GM20431 (cell line): ENCODE data around the gene CRK.
"Not testable (repeated sequence)": the region's sequence is repeated elsewhere in the genome, so short reads cannot be mapped to it uniquely, and the experiment has no call there.

Source experiments
- in situ Hi-C: fragments of 300-500 bp; cut with MseI, MboI; formaldehyde crosslinking; loops from one replicate; pipeline ENCODE4 v1.15.0; 2020; ENCODE audit warnings: low sequenced_read_pairs; ENCODE audit not compliant: unreplicated experiment

Gene CRK

DNA sequence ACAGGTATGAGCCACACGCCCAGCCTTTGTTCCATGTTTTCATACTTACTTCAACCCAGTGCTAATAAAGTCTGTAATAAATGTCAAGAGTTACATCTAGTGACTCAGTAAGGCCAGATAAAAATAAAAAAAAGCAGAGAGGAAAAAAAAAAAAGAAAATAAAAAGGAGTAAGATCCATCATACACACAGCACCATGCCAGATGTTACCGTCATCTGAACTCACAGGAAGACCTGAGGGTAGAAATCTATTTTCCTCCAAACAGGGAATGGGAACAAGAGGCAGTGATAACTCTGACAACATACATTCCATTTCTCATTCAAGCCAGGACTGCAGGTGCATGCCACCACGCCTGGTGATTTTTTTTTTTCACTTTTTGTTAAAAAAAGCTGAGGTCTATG is 20.7 kb downstream of the CRK start:
- in situ Hi-C loops, result no loop called here

DNA sequence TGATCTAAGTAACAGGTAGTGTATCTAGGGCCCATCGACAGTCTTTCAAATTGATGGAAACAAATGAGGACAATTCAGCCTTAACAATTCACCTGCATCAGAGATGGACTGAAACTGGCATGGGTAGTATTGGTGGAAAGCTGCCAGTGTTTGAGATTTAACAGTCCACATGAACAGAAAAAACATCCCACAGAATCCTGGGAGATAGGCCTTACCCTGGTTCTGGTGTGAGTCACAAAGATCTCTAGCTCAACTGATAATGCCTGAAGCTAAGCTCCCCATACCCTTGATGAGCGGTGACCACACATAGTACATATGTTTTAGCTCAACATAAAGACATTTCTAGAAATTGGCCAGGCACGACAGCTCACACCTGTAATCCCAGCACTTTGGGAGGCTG is 21.9 kb downstream of the CRK start:
- in situ Hi-C loops, result no loop called here

DNA sequence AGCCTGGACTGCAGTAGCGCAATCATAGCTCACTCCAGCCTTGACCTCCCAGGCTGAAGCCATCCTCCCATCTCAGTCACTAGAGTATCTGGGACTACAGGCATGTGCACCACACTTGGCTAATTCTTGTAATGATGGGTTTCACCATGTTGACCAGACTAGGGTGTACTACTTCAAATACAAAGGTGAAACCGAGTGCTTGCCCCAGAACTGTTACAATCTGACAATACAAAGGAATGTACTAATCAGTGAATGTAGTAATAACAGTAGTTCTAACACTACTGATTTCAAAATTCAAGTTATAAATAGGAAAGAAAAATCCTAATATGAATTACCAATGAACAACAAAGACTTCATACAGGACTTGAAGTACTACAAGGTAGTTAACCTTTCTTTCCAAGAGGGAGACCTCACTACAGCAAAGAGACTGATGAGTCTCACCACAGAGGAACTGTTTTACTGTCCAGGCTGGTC is 24.4 kb downstream of the CRK start:
- in situ Hi-C loops, result no loop called here

DNA sequence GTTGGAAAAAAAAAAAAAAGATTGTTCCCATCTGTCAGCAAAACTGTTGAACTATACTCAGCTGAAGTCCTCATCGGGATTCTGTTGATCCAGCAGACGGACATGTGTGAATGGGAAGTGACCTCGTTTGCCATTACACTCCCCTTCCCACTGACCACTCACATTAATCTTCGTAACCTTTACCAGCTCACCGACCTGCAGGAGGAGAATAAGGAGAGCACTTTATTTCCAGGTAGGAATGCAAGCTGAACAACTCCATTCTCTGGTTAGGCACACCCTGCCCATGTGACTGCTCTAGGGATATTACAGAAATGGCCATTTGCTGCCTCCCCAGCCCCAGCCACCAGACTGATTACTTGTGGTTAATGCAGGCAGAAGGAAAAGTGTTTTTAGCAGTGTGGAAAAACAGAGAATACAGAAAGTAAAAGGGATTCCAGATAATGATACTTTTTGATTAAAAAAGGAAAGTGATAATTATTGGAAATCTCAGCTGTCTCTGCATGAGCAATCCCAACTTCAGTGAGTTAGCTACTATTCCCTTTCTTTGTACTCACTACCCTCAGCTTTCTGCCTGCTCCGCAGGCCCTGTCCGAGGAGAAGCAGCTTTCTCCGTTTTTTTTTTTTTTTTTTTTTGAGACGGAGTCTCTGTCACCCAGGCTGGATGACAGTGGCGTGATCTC is 32.4 kb downstream of the CRK start:
- in situ Hi-C loops, result no loop called here

DNA sequence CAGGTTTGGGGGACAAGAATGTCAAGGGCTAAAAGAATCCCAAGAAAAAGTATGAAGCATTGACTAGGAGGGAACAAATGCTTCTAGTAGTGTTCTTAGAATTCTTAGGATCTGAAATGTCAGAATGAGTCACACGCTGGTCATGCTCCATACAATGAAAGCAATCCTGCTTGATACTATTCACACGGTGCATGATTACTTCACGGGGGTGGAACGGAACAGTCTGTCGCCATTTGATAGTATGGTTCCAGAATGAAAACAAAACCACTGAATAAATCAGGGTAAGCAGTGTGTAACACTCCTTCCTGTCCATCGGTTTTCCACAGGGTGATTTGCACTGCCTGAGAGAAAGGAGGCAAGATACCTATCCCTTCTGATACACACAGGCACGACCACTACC is 33.1 kb downstream of the CRK start:
- in situ Hi-C loops, result no loop called here

DNA sequence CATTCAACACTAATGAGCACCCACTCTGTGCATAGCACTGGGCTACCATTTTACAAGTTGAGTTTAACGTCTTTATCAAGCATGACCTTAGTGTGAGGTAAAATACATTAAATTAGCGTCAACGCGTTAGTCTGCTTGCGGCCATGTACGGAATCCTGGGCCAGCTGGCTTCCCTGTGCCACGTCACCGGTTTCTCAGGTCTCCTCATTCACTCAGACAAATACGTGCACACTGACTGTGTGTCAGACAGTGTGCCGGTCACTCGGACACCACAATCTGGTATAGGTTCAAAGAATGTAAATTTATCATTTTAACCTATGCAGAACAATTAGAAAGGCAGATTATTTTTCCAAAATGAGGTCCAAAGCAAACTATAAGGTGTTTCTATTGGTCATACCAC is 34.6 kb downstream of the CRK start:
- in situ Hi-C loops, result no loop called here

DNA sequence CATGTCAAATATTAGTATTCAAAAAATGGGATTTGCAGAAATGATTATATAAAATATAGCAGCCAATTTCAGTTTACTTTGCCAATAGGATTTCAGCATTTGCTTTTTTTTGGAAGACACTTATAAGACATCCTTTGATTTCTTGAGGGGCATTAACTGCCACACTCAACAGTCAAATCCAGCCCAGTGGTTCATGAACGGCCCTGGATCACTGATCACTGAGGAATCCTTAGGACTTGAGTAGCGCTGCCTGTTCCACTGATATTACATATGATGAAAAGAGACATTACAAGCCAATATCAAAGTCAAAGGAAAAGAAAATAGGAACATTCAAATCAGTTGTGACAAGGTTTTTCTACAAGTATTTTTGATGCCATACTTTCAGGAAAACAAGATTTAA is 35.1 kb downstream of the CRK start:
- in situ Hi-C loops, result no loop called here

DNA sequence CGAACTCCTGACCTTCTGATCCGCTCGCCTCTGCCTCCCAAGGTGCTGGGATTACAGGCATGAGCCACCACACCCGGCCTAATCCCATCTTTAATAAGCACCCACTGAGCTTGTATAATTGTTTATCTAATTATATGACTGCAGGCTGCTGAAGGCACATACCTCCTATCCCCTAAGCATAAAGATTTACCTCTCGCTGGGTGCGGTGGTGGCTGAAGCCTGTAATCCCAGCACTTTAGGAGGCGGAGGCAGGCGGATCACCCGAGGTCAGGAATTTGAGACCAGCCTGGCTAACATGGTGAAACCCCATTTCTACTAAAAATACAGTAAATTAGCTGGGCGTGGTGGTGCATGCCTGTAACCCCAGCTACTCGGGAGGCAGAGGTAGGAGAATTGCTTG is 35.9 kb downstream of the CRK start:
- in situ Hi-C loops, result no loop called here

DNA sequence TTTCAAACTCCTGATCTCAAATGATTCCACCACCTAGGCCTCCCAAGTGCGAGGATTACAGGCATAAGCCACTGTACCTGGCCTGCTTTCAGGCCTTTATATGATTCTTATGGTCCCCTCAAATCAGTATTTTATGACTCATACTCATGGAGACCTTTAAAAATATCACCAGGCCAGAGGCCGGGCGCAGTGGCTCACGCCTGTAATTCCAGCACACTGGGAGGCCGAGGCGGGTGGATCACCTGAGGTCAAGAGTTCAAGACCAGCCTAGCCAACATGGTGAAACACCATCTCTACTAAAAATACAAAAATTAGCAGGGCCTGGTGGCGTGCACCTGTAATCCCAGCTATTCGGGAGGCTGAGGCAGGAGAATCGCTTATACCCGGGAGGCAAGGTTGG is 37.6 kb downstream of the CRK start:
- in situ Hi-C loops, result not testable (repeated sequence)

DNA sequence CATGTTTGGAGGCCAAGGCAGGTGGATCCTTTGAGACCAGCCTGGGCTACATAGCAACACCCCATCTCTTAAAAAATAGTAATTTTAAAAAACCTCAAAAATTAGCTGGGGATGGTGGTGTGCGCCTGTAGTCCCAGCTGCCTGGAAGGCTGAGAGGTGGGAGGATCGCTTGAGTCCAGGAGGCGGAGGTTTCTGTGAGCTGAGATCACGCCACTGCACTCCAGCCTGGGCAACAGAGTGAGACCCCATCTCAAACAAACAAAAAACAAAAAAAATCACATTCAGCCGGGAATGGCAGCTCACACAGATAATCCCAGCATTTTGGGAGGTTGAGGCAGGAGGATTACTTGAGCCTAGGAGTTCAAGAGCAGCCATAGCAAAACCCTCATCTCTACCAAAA is 39.6 kb downstream of the CRK start:
- in situ Hi-C loops, result no loop called here

DNA sequence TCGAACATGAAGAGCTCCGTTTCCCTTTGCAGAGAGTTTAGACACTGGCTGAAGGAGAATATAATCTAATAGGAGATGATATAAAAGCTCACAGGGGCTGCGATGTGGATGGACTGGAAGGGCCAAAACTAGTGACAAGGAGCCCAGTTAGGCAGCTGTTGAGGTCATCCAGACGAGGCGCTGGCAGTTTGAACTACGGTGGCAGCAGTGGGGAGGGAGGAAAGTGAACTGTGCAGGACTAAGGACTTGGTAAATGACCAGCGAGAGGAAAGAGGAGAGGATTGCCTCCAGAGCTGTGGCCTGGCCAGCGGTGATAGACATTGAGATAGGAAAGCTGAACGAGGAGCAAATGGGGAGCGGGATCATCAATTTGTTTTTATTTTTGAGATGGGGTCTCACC is 41.4 kb downstream of the CRK start:
- in situ Hi-C loops, result no loop called here

DNA sequence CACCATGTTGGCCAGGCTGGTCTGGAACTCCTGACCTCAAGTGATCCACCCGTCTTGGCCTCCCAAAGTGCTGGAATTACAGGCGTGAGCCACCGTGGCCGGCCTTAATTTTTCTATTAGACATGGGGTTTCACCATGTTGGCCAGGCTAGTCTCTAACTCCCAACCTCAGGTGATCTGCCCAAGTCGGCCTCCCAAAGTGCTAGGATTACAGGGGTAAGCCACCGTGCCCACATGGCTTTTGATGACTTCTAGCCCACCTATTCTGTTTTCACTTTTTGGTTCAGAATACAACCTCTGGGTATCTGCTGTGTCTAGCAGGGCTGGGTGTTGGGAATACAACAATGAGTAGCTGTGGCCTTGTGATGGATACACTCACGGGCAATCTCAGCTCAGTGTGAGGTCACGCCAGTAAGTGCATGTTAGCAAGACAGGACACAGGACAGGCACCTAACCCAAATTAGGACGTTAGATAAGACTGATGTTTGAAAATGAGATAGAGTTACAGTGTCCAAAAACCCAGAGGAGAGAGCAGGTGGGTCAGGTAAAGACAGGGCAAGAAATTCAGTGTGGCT is 41.9 kb downstream of the CRK start:
- in situ Hi-C loops, result no loop called here

DNA sequence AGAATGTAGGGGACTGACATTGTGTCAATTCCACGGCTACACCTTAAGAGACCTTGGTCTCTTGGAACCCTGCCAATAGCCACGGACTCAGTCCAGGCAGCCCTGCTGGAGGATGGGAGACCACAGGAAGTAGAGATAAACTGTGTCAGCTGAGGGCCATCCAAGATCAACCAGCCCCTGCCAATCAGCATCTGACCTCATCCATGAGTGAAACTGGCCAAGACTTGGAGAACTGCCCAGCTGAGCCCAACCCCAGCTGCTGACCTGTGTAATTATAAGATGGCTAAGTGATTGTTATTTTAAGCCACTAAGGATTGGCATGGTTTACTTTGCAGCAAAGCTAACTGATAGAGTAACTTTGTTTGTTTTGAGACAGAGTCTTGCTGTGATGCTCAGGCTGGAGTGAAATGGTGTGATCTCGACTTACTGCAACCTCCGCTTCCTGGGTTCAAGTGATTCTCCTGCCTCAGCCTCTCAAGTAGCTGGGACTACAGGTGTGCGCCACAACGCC is 42.7 kb downstream of the CRK start:
- in situ Hi-C loops, result no loop called here

DNA sequence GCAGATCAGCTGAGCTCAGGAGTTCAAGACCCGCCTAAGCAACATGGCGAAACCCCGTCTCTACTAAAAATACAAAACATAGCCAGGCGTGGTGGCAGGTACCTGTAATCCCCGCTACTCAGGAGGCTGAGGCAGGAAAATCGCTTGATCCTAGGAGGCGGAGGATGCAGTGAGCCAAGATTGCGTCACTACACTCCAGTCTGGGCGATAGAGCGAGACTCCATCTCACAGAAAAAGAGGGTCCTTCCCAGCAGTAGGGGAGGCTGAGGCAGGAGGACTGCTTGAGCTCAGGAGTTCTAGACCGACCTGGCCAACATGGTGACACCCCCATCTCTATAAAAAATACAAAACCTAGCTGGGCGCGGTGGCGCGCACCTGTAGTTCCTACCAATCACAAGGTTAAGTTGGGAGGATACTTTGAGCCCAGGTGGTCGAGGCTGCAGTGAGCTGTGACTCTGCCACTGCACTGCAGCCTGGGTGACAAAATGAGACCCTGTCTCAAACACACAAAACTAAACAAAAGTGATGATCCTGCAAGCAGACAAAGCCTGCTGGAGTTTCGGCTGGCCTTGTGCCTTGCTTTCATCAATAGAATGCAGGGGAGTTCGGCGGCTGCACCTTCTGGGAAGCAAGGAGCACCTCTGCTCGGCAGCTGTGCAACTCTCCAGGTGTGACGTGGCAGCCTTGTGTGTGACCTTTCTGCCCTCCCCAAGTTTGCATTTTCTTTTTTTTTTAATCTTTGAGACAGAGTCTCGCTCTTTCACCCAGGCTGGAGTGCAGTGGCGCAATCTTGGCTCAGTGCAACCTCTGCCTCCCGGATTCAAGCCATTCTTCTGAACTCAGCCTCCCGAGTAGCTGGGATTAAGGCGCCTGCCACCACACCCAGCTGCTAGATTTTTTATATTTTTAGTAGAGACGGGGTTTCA is 43.6 kb downstream of the CRK start:
- in situ Hi-C loops, result no loop called here

DNA sequence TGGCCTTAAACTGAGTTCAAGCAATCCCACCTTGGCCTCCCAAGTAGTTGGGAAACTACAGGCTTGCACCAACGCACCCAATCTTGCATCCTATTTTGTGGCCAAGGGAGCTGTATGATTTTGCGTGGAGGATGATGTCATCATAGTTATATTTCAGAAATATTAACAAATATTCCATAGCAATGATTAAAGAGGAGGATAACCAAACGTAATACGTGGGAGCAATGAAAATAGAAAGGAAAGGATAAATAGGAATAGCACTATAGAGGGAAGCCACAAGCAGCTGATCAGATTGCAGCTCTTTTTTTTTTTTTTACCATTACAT is 53.8 kb downstream of the CRK start:
- in situ Hi-C loops, result no loop called here

DNA sequence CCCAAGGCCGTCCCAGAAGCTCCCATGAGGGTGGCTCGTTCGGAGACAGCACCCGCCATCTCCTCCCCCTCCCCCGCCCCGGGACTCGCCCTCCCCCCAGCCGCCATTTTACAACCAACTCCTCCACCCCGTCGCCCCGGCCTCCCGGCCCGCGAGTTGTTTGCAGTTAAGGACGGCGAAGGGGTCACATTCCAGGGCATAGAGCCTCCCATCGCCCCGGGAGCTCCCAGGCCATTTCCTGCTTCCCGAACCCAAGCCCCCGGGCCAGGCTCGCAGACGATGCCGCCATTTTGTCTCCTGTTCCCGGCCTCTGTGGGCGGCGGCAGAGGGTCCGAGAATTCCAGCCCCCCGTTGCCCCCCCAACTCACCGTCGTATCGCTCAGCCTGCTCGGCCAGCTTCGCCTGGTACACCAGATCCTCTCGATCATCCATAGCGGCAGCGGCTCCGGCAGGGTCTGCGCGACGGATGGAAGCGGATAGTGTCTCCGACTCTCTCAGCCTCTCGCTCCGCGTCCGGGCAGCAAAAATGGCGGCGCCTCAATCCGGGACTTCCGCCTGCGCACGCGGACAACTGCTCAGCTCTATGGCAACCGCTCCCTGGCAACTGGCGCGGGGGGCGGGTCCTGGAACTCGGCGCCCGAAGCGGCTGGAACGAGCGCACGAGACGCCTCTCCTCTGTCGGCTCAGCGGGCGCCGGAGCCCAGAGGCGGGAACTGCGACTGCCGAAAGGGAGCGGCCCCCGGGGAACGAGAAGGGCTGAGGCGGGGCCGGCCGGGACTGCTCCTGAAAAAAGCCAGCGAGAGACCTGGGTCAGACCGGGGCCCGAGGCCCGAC is 56.1 kb downstream of the CRK start, which contains the start of gene YWHAE:
TSS of gene YWHAE (minus strand) at position 544 of the 834 bp plus-strand sequence. CDS start at position 432, 112 bp downstream.
- in situ Hi-C loops, result no loop called here

DNA sequence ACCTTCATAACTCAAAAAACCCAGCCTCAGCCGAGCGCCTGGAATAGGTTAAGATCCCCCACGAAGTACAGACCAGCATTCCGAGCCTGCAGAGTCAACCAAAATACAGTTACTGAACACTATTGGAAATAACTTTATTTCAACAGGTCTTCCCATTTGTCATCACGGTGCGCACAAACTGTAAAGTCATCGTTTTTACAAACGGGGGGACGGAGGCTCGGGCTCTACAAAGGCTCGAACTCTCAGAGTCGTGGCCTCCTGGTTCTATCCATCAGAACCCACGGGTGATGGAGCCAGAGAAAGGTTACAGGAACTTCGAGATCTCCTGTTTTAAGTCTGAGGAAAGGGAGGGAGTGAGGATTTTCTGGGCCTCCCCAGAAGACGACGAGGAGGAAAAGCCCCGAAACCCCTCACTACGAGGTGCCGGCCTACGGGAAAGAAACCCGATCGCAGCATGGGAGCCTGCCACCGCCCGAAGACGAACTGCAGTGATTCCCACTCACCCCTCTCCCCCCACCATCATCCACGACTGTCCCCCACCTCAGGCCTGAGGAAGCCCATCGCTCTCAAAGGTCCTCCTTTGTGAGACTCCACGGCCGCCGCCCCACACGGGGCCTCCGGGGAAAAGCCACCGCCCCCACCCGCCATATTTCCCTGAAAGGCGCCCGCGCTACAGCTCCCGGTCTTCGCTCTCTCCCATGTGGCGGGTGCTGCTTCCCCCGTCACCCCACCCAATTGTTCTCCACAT is 56.9 kb downstream of the CRK start:
- in situ Hi-C loops, result no loop called here

DNA sequence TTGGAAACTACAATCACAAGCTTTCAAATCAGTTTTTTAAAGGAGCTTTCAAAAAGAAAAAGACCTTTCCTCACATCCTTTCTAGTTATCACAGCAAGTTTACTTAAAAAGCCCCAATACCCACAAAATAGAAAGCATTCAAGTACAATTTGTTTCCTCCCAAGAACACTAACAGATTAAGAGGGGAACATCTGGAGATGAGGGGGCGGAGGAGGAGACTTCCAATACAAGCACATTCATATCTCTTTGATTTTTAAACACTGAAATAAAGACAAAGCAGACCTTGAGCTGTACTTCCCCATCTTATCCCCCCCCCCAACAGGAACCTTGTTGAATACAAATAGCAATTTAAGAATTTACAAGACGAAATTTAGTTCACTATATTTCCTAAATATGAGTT is 58.0 kb downstream of the CRK start:
- in situ Hi-C loops, result no loop called here

DNA sequence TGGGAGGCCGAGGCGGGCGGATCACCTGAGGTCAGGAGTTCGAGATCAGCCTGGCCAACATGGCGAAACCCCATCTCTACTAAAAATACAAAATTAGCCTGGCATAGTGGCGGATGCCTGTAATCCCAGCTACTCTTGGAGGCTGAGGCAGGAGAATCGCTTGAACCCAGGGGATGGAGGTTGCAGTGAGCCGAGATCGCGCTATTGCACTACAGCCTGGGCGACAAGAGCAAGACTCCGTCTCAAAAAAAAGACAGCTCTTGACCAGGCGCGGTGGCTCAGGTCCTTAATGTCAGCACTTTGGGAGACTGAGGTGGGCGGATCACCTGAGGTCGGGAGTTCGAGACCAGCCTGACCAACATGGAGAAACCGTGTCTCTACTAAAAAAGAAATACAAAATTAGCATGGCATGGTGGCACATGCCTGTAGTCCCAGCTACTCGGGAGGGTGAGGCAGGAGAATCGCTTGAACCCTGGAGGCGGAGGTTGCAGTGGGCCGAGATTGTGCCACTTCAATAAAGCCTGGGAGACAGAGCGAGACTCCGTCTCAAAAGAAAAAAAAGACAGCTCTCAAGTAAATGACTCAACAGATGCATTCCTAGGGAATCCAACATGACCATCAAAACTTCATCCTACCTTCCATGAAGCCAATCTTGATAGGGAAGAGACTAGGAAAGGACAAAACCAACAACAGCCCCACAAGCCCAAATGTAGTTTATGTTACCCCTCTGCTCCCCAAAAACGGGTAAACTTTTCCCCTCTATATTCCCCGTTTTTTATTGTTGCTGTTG is 60.0 kb downstream of the CRK start:
- in situ Hi-C loops, result not testable (repeated sequence)
